Liver (tissue), 3 donors: Measurements from ENCODE around the gene CTNNAL1.

Source experiments
- CTCF ChIP-seq: fragments of 150-350 bp; IDR thresholded peaks from 2 replicates; pipeline ENCODE4 v1.5.1; 2017; ENCODE audit warnings: improper control_type of control experiment, low read depth, low read length; ENCODE audit not compliant: missing input control
- EGR1 ChIP-seq, 2 donors: IDR thresholded peaks; 2 replicates each; pipeline ENCODE4 v1.6.1; 2016 to 2018; ENCODE audit warnings: antibody characterized with exemption in 2 of 2, low read depth in 2 of 2
- GABPA ChIP-seq, 2 donors: IDR thresholded peaks in 1 of 2; conservative IDR thresholded peaks in 1 of 2; 2 replicates each; pipeline ENCODE4 v1.6.1; 2016; ENCODE audit warnings: antibody characterized with exemption in 2 of 2, mild to moderate bottlenecking in 1 of 2, moderate library complexity in 1 of 2
- HNF4G ChIP-seq: IDR thresholded peaks from 2 replicates; pipeline ENCODE4 v1.6.1; 2016; ENCODE audit warnings: antibody characterized with exemption
- JUND ChIP-seq, 2 donors: IDR thresholded peaks; 2 replicates each; pipeline ENCODE4 v1.6.1; 2016; ENCODE audit warnings: antibody characterized with exemption in 2 of 2
- RAD21 ChIP-seq, 2 donors: IDR thresholded peaks; 2 replicates each; pipeline ENCODE4 v1.6.1; 2016; ENCODE audit warnings: antibody characterized with exemption in 2 of 2, mild to moderate bottlenecking in 2 of 2
- REST ChIP-seq: IDR thresholded peaks from 2 replicates; pipeline ENCODE4 v1.6.1; 2016; ENCODE audit warnings: antibody characterized with exemption, mild to moderate bottlenecking
- YY1 ChIP-seq: IDR thresholded peaks from 2 replicates; pipeline ENCODE4 v1.6.1; 2016; ENCODE audit warnings: antibody characterized with exemption, mild to moderate bottlenecking
- ZBTB33 ChIP-seq: IDR thresholded peaks from 2 replicates; pipeline ENCODE4 v1.6.1; 2016; ENCODE audit warnings: antibody characterized with exemption
- donor health status: healthy.
- donor health status: healthy.

GRCh38 chr9:108997112-108997511 is 16.2 kb downstream of the CTNNAL1 start:
- TF ChIP-seq CTCF (no peak), HNF4G (no peak), EGR1 (IDR thresholded peaks at IDR 0.05; ENCODE audit: low read depth in 2 of 2) (no peak), RAD21 (IDR thresholded peaks at IDR 0.05) (no peak), JUND (IDR thresholded peaks at IDR 0.05) (no peak), YY1 (no peak), ZBTB33 (no peak), GABPA (IDR thresholded peaks at IDR 0.05 in 1 of 2, conservative IDR thresholded peaks at IDR 0.05 in 1 of 2) (no peak), REST (no peak)
